HG02759 (cell line): ENCODE data around the gene ZBTB16.

ENCODE experiments used
- ATAC-seq: cut with Tn5 transposase; IDR thresholded peaks from one replicate; pipeline ENCODE4 v1.9.1; 2021; ENCODE audit warnings: mild to moderate bottlenecking, moderate library complexity; ENCODE audit not compliant: unreplicated experiment

Gene ZBTB16

DNA sequence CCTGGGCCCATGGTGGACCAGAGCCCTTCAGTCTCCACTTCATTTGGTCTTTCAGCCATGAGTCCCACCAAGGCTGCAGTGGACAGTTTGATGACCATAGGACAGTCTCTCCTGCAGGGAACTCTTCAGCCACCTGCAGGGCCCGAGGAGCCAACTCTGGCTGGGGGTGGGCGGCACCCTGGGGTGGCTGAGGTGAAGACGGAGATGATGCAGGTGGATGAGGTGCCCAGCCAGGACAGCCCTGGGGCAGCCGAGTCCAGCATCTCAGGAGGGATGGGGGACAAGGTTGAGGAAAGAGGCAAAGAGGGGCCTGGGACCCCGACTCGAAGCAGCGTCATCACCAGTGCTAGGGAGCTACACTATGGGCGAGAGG, 4.3 kb downstream of the ZBTB16 start:
- ATAC-seq, result no peak

DNA sequence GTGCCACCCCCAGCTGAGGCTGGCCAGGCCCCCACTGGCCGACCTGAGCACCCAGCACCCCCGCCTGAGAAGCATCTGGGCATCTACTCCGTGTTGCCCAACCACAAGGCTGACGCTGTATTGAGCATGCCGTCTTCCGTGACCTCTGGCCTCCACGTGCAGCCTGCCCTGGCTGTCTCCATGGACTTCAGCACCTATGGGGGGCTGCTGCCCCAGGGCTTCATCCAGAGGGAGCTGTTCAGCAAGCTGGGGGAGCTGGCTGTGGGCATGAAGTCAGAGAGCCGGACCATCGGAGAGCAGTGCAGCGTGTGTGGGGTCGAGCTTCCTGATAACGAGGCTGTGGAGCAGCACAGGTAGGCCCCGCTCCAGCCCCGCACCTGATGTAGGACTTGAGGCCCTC, 4.7 kb downstream of the ZBTB16 start:
- ATAC-seq, result no peak

DNA sequence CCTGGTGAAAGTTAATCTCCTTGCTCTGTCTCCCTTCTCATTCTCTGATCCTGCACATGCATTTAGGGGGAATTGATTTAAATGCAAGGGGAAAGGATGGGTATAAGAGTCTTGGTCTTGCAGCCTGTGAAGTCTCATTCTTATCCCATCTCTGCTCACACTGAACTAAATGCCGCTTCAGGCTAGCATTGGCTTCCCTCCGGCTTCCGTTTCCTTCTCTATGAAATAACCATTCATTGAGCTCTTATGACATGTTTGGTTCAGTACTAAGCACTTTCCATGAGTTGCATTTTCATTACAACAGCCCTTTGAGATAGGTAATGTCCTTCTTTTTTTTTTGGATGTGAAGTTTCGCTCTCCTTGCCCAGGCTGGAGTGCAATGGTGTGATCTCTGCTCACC, 5.6 kb downstream of the ZBTB16 start:
- ATAC-seq, result no peak

DNA sequence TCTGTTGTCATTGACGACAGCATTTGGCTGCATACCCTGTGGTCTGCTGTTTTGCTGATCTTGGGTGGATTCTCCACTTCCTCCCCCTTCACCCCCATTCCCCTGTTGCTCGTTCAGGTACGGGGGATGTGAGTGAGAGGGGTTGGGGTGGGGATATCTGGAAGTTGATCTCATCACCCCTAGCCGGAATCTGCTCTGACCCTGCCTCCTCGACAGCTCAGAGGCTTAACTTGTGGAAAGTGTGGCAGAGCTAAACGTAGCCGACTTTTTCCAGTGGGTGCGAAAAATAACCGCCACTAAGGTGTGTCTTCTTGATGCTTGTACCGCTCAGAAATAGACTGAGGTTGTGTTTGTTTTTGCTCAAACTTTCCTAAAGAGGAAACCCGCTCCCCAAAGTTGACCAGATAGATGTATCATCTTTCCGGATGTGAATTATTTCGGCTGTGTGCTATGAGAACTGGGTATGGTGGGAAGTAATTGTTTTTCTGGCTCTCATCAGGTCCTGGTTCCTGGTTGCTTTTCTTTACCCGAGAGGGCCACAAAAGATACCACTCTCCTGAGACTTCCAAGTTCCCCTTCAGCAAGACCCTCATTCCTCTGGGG, 6.6 kb downstream of the ZBTB16 start:
- ATAC-seq, result no peak

DNA sequence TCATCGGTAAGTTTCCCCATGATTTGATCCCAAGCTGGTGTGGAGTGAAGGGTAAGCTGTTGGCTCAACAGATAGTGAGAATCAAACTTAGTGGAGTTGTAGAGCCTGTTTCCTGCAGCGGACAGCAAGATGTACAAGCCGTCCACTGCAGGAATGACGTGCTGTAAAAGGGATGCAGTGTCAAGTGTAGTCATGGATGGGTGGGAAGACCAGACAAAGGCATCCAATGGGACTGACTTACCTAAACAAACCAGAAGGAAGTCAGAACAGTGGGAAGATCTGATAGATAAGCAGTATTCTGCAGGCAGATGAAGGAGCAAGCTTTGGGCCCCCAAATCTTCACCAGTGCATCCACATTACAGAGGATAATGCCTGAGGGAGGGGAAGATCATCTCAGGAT, 8.8 kb downstream of the ZBTB16 start:
- ATAC-seq, result no peak

DNA sequence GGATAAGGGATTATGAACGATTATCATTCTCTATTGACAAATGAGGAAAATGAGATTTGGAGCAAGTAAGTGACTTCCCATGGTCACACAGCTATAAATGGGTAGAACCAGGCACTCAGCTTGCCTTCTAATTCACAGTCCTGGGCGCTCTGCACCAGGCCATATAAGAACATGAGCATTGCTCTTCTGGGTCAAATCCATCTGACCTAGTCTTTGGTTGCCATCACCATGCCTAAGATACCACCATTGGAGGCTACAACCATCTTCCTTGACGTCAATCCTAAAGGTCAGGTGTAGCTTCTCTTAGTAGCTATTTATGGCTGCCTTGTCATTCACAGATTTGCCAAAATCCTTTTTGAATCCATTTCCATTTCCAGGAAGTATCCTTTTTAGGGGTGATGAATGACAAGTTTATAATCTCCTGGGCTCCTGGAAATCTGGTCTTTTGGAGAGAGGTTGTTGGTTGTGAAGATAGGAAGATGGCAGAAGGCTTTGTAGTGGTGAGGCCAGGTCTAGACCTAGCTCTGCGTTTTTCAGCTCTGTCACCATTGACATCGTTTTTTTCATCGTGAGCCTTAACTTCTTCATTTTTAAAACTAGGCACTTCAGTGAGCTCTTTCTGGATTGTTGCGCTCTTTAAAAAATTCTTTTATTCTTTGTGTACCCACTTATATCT, 11.1 kb downstream of the ZBTB16 start:
- ATAC-seq, result no peak

DNA sequence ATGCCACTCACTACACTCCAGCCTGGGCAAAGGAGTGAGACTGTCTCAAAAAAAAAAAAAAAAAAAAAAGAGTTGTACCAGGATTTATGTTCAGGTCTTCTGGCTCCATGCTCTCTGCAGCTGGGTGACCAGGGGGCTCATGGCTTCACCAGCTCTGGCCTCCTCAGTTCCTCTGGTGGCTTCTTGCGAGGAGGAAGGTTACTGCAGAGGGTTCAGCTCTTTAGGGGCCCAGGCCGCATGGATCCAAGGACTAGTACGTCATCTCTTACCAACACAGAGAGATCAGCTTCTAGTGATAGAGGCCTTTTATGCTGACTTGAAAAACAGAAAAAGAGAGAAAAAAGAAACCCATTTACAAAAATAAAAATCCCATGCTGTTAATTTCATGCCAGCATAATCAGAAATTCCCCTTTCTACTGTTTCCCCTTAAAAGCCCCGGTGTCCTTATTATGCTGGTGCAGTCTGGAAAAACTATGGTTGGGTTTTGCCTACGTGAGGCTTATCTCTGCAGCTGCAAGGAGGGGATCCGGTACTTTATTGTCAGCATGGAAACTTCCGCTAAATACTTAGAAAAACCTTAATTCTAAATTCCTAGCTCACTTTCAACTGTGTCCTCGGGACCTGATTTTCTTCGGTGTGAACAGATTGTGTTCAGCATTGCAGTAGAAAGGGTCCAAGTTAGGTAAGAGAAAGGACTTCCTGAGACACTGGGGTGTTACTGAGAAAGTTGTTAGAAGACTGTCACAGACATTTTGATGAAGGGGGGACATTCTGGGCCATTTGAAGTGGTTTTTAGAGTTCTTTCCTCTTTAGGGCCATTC, 13.7 kb downstream of the ZBTB16 start:
- ATAC-seq, result no peak

DNA sequence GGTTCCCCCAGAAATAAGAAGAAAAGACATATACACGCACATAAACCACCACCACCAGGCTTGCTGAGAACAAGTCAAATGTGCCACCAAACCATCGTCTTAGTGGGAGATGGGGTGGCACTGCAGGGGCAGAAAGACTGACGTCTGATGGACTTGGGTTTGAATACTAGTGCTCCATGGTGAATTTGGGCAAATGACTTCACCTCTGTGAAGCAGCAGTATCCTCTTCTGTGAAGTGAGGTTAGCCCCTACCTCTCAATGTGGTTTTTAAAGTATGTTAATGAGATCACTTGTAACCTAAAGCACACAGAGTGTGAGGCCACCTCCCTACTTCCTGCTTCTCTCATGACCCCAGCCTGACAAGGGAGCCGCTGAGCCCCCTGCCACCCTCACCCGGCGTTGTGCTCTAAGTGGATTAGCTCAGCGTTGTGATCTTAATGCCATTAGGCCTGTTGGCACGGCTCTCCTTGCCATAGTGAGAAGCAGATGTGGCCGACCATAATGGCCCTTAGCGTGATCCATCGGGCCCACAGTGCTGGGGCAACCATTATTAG, 14.4 kb downstream of the ZBTB16 start:
- no peak for ATAC-seq

DNA sequence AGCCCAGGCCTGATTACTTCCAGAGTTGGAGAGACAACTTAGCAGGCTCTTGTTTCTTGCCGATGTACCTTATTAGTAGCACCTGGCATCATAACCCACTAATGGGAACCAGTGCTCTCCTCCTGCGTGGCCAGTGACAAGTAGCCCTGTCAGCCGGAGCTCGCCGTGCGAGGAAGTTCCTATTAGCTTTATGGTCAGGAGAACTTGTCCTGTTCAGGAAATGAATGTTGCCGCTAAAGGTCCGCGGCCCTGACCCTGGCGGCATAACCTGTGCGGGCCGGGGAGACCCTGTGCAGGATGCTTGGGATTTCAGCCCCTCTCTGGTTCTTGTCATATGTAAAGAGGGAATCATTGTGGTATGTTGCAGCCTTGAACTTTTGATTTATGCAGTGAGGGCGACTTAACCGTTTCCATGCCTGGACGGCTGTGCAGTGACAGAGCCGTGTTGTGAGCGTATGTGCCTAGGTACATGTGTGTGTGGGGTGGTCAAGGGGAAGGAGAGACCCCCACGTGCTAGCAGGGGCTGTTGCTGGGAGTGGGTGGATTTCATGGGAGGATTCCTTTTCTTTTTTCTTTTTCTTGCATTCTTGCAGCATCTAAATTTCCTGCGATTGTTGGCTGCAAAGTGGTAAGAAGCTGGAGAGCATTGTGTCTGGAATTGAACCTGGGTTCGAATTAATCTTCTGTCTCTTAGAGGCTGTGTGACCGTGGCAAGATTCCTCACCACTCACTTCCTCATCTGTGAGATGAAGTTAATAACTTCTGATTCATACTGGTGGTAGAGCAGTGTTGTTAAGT, 15.2 kb downstream of the ZBTB16 start:
- ATAC-seq, result no peak

DNA sequence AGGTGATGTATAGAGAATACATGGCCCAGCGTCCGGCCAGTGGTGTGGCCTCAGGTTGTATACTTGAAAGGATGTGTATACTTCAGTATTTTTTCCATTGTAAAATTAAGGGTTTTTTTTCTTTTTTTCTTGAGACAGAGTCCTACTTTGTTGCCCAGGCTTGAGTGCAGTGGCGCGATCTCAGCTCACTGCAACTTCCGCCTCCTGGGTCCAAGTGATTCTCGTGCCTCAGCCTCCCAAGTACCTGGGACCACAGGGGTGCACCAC, 15.8 kb downstream of the ZBTB16 start:
- no peak for ATAC-seq

DNA sequence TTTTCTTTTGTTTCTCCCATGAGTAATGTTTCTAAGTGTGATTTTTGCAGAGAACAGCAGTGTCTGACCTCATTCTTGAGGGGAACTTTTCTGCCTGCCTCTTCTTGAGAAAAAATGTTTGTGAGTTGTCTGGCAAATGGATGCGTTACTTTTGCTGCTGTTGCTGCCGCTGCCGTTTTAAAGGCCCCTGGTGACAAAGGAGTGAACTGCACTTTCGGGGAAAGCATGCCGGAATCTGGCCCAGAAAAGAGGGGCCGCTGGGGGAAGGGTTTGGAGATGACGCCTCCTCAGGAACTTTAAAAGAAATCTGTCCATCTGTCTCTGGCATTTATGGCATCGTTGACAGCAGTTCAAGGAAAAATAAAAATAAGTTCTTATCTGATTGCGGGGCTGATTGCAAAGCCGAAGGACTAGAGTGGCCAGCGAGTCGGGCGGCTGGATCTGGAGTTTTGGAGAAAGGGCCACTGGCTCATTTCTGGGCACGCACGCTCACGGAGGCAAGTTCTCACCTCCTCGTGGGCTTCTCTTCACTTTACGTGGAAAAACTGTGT, 16.5 kb downstream of the ZBTB16 start:
- ATAC-seq, result no peak

DNA sequence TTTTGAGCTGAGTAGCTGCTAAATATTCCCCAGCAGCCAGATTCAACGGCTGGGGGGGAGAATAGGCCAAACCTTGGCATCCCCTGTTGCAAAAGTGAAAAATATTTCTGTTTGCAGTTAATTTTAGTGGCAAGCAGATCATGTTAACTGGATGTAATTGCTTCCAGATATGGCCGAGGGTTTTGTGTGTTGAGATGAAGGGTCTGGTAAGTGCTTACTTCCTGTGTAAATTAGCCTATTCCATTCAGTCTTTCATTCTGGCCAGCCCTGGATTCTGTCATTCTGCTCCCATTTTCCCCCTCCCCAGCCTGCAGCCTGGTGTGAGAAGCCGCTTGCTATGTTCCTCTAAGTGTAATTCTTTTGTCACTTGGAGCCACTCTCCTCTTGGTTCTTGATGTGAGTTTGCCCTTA, 17.4 kb downstream of the ZBTB16 start:
- ATAC-seq, result no peak

DNA sequence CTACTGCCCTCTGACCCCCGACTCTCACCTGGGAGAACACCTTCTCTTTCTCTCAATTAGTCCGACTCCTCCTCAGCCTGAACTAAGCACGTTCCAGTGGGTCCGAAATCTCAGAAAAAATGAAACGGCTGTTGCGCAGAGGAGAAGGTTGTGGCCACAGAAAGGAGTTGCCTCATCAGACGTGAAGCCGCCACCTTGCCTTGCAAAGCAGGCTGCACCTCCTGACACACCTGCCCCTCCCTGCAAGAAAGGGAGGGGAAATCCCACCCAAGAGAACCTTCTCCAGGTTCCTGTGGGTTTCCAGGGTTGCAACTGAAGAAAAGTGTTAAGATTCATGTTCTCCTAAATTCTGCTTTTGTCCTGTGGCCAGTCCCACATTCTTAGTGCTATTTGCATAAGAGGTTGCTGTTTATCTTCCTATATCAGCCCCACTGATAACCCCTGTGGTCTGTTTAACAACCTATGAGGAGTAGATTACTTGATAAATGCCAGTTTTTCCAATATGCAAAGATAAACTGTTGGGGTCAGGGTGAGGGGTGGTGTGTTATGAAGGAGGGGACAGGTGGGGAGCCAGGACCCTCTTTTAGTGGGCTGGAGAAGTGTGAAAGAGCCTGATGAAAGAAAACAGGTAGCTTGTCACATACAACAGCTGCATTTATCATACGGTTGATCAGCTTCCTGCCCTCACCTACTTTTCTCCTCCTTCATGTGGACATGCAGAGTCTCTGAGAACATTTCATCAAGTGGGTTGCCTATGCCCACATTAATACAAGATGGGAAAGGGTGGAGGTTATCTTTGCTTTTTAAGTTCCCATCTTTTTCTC, 18.2 kb downstream of the ZBTB16 start:
- ATAC-seq, result no peak

DNA sequence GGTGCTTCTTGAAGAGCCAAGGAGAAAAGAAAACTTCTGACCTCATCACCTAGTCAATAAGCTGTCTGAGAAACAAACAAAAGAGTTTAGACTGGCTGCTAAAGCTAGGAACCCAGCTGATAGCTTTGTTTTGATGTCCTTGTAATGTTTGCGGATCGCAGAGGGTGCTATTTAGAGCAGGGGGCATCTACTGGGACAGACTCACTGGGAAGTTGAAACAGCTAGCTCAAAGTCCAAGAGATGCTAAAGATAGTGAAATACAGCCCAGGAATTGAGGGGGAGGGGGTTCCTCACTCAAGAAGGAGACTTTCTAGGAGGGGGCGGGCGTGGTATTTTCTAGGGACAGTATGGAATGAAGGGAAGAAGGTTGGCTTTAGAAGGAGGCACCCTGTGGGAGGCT, 18.9 kb downstream of the ZBTB16 start:
- ATAC-seq, result no peak

DNA sequence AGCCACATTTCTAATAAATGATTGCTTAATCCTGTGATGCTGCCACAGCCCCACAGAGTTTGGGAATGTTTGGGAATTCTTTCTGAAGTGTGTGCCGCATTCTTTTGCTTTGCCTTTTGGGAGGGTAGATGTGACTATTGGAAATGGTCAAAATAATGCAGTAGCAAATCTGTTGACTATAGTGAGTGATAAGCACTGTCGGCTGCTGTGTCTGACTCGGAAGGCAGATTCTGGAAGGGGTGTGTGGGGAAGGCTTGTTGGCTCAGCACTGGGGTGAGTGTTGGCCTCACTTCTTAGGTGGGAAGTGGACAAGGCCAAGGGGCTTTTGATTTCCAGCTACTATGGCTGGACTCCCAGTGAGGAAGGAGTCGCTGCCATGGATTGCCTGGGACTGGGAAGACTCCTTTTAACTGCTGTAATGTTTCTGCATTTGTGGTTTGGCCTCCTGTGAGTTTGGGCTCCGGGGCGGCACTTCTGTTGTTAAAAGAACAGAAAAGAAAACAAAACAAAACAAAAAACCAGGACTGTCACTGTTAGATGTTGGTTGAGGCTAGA, 20.1 kb downstream of the ZBTB16 start:
- ATAC-seq, result no peak

DNA sequence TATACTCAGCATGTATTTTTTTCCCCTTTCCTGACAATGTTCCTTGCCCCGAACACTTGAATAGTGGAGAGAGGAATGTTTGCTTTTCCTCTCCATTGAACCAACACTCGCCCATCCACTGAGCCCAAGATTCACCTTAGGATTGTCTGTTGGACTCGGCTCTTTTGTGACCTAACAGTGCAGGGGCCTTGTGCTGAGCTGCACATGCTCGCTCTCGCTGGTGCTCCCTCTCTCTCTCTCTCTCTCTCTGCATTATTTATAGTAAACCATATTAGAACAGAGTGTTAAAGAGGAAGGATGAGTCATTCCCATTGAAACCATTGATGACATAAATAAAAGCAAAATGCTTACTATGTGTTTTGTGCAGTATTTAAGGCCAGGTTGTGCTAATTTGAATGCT, 20.7 kb downstream of the ZBTB16 start:
- no peak for ATAC-seq

DNA sequence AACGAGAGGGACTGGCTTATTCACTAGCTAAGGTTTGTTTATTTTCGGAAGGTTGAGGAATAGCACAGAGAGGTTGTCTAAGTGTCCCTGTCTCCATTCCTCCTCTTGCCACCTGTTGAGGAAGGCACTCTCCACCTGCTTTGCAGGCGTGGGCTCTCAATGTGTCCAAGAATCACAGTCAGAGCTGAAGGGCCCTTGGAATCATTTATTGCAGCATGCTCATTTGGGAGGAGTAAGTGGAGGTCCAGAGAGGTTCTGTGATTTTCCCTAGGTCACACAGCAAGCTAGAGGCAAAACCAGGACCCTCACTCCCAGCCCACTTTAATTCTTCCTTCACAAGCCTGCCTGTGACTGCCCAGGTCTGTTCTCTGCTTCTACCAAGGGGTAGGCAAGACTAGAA, 21.3 kb downstream of the ZBTB16 start:
- ATAC-seq, result no peak

DNA sequence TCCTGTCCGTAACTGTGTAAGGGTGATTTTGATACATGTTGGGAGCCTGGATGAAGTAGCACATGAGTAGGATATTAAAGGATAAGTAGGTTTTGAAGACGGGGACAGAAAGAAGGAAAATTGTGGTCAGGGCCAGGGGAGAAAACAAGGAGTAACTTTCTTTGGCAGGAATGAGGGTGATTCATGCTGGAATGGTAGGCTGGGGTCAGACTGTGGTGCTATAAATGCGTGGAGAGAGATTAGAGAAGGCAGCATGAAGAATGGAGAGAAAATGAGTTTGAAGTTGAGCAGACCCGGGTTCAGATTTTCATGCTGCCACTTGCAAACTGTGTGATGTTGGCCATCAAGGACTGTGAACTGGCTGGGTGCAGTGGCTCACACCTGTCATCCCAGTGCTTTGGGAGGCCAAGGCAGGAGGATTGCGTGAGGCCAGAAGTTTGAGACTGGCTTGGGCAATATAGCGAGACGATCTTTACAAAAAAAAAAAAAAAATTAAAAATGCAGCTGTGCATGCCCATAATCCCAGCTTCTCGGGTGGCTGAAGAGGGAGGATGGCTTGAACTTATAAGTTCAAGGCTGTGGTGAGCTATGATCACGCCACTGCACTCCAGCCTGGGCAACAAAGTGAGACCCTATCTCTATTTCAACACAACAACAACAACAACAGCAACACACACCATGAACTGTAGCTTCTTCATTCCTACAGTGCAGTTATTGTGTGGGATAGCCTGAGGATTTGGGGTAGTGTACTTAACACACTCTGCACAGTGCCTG, 22.3 kb downstream of the ZBTB16 start:
- no peak for ATAC-seq

DNA sequence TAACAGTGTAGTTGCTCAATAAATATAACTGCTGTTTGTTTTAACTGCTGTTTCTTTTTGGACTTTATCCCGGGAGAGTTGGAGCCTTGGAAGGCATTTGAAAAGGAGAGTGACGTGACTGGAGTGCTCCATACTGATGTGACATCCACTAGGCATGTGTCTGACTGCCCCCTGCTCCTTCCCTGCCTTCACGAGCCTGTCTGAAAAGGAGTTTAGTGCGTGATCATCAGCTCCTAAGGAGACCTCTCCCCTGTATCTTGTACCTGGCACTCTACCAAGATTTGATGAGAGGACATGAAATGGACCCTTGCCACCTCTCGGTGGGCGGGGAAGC, 22.9 kb downstream of the ZBTB16 start:
- no peak for ATAC-seq
